OCI-M1 (cell line): Measurements from ENCODE around the gene HSPG2.
"Not testable (repeated sequence)": the region's sequence is repeated elsewhere in the genome, so short reads cannot be mapped to it uniquely, and the experiment has no call there.

ENCODE experiments used
- DNase-seq: peaks from one replicate; lab custom pipeline; 2025; lab: John Stamatoyannopoulos, UW

The HSPG2 gene

DNA sequence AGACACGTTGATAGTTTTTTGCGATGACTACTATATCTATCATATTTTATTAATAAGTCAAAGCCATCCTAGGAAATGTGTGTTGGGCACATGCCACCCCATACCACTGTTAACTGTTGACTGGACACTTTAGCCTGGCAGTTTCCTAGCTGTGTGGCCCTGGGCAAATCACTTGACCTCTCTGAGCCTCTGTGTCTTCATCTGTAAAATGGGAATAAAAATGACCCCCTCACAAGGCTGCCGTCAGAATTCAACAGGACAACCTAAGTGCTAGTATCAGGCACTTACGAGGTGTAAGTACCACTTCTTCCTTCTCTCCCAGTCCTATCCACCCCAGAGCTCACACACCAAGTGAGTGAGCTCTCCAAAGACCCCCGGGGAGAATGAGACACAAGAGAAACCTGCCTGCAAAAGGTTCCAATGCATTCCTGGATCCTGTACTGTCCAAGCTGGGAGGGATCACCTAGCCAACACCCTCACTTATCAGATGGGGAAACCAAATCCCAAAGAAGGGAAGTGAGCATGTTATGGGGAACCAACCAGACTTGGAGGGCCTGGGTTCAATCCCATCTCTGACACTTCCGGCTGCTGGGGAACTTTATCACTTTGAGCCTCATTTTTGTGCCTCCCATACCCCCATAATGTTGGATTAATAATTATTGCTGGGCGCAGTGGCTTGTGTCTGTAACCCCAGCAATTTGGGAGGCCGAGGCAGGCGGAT lies 24.9 kb downstream of the HSPG2 start:
- no peak for DNase-seq

DNA sequence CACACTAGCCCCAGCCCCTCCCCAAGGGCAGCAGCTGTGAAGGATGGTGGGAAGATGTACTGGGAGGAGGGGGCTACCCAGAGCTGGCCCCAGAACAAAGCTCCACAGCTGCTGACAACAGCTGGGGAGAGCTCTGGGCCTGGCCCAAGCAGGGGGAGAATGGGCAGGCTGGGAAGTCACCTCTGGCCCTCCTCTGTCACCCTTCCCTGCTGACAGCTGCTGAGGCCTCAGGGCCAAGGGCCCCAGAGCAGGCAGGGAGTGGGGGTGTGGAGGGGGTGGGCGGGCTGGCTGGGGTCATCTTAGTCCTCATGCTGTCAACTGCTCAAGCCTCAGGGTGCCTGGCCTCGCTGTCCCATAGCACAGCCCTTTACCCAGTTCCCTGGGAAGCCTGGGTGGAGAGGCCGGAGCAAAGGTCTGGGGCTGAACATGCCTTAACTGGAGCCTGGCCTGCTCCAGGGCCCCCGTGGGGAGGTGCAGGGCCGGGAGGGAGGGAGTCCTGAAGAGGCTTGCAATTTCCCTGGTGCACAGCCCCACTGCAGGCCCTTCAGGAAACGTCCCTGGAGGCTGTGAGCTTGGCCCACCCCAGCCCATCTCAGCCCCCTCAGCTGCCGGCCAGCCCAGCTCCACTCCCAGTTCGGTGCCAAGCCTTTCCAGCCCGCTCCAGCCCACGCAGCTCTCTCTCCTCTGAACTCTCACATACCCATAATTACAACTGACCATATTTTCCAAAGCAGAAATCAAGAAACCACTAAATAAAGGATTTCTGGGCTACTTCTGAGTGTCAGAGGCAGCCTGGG lies 25.7 kb downstream of the HSPG2 start:
- DNase-seq = no peak

DNA sequence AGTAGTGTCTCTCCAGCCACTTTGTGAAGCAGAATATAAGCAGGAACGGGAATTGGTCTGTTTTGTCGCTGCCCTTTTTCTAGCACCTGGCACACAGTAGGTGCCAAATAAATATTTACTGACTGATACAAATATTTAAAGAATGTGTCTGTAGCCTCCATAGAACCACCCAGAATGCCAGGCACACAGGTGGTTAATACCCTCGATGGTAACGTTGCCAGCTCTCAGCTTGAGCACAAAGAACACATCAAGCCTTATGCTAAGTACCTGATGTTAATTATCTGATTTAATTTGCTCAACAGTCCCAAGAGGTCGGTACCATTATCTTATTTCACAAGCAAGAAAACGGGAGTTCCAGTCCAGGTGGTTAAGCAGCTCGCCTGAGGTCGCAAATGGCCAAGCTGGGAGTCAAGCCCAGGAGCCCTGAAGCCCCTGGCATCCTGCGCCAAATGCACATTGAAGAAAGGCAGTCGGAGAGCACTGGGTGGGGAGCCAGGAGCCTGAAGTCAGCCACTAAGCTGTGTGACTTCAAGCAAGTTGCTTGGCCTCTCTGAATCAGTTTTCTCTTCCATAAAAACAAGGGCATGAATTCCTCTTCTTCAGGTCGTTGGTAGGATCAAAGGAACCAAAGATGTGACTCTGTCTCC lies 26.4 kb downstream of the HSPG2 start:
- DNase-seq = no peak

DNA sequence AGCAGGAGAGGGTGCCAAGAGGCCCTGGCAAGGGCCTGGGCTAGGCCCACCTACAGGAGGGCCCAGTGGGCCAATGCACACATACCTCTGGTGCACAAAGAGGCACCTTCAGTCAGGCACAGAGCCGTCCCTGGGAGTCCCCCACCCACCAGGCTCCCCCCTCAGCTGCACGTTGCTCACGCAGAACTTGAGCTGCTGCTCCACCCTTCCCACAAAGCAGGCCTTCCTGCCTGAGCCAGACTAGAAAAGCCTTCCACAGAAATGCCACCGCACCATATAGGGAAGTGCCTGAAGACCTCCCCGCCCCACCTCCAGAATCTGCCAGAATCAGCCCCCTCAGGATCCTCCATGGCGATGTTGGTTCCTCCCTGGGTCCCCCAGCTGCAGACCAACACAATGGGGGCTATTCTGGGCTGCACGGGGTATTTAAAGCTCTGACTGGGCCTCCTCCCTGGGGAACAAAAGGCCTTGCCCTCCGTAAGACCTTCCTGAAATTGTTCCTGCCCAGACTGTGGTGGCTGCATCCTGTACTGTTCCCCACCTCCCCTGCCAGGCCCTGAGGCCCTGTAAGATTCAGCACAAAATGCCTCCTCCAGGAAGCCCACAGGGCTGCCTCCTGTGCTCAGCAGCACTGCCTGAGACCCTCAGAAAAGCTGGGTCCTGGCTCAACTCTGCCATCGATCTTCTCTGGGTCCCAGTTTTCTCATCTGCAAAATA lies 27.2 kb downstream of the HSPG2 start:
- peak; percentile 87 for DNase-seq

DNA sequence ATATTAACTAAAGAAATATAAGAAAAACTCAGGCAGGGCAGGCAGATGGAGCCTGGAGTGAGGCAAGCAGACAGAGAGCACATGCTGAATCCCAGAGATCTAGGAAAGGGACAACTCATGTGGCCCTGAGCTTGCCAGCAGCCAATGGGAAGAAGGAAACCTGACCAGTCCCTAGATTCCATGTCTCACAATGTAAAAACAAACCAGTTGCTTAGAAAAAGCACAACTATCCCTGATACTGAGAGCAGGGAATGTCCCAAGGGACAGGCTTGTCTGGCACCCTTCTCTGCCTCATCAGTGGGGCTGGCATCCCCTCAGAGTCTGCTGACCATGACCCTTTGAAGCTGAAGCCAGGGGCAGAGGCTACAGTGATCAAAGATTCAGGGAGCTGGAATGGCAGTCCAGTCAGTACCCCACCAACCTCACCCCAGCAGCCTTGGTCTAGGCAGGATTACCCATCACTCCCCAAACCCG lies 27.8 kb downstream of the HSPG2 start:
- DNase-seq = peak; percentile 38

DNA sequence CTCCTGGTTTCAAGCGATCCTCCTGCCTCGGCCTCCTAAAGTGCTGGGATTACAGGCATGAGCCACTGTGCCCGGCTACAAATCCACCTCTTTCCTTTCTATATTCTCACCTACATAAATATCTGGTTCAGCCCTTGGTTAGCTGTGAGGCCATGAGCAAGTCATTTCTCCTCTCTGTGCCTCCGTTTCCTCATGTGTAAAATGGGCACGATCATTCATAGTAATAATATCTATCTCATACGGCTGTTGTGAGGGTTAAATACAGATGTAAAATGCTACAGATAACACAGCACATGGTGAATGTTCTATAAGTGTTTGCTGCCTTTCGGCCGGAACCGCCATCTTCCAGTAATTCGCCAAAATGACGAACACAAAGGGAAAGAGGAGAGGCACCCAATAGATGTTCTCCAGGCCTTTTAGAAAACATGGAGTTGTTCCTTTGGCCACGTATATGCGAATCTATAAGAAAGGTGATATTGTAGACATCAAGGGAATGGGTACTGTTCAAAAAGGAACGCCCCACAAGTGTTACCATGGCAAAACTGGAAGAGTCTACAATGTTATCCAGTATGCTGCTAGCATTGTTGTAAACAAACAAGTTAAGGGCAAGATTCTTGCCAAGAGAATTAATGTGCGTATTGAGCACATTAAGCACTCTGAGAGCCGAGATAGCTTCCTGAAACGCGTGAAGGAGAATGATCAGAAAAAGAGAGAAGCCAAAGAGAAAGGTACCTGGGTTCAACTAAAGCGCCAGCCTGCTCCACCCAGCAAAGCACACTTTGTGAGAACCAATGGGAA lies 29.2 kb downstream of the HSPG2 start:
- not testable (repeated sequence) for DNase-seq

DNA sequence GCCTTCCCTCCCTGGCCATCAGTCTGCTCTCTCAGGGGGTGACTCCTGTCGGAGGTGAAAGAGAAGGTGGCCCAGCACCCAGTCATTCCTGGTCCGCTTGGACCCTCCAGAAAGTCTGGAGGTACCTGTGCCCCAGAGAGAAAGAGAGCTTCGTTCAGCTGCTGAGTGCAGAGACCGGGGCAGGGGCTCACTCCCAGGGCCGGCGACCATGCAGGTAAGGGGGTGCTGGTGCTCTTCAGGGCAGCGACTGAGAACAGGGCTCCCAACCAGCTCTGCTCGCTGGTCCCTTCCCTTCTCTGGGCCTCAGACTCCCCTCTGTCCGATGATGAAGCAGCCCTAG lies 30.1 kb downstream of the HSPG2 start:
- DNase-seq = peak; percentile 60

DNA sequence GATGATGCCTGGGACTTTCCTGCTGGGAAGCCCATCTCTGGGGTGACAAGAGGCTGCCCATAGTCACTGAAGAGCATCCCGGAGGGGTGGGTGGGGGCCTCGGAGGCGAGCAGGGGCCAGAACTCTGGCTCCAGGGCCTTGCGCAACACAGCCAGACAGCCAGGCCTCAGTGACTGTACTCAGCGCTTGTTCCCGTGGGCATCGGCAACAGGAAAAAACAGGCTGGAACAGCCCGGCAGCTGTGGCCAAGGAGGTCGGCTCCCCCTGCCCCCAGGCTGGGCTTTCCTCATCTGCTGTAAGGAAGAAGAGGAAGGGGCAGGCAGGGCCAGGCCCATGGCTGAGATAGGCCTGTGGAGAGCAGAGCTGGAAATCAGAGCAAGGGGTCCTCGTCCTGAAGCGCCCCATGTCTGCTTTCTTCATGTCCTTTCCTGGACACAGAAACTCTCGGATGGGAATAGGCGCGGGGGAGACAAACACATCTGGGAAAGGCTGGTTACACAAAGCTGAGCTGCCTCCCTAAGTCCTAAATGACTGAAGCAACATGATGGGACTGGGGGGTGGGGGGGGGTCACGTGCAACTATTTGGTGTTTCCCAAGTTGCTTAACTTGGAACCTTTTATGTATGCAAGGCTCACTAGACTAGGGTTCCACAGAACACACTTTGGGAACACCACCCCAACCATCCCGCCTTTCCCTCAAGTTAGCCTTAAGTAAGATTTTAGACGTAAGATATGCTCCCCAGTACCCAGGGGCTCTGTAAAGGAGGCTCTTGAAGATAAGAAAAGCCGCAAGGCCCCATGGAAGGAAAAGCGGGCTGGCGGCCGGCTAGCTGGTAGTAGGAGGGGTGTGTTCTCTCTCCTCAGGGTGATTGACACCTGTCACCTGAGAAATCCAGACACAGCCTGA lies 30.7 kb downstream of the HSPG2 start:
- DNase-seq = peak; percentile 96

DNA sequence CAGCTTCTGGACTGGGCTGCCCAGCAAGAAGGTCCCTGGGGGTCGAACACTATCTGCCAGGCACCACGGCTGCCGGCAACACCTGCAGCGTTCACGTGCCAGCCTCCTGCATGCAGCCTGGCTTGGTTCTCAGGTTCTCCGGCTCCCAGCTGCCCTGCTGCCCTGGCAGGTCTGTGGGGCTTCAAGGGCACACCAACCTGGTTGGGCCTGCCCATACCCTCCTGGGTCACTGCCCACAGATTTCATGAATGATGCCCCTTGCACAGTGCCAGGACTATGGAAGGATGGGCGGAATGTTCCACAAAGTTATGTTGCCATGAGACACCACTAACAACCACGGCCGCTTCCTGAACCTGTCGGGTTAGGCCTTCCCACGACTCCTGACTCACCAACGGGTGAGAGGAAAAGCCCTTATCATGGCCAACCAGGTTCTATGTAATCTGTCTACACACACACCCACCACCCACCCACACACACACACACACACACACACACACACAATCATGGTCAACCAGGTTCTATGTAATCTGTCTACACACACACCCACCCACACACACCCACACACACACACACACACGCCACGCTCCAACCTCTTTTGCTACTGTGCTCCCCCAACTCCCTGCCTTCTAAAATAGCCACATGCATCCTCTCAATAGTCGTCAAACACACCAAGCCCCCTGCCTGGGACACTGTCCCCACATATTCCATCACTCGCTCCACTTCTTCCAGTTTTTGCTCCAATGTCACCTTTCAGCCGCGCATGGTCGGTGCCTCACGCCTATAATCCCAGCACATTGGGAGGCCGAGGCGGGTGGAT lies 32.2 kb downstream of the HSPG2 start:
- peak; percentile 98 for DNase-seq

DNA sequence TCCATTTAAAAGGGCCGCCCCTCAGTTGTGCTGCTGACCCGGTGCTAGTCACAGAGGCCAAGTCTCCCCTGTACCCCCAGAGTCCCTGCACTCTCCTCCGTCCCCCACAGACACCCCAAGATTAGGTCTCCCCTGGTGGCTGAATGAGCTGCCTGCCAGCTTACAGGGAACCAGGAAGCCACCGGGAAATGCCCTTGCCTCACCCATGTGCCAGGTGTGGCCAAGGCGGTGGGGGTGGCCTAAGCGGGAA lies 32.7 kb downstream of the HSPG2 start:
- DNase-seq = no peak

DNA sequence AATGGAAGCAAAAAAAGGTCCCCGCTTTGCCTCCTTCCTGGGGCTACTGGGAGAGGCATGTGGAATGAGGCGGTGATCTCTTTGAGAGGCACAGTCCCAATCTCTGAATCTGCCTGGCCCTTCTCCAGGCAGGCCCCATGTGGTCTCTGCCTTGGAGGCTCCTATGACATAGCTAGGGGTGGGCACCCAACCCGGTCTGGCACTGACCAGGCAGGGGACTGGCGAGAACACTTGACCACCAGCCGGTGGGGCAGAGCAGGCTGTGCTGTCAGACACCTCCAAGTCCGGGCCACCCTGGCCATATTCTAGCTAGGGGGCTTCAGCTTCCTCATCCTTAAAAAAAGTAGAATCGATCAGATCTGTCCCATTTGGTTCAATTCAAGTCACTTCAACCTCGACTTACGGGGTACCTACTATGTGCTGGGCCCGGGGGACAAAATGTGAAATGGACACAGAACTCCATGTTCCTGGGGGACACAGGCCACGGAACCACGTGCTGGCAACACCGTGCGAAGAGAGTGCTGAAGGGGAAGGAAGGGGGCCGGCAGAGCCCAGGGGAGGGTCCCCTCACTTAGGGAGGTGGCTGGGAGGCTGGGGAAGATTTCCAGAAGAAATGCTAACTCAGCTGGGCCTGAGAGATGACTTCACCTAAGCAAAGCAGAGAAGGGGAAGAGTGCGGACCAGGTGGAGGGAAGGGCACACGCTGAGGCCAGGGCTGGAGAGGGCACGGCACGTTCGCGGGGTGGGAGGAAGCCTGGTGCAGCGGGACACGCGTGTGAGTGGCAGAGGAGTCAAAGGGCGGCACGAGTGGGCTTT lies 33.3 kb downstream of the HSPG2 start:
- DNase-seq = no peak

DNA sequence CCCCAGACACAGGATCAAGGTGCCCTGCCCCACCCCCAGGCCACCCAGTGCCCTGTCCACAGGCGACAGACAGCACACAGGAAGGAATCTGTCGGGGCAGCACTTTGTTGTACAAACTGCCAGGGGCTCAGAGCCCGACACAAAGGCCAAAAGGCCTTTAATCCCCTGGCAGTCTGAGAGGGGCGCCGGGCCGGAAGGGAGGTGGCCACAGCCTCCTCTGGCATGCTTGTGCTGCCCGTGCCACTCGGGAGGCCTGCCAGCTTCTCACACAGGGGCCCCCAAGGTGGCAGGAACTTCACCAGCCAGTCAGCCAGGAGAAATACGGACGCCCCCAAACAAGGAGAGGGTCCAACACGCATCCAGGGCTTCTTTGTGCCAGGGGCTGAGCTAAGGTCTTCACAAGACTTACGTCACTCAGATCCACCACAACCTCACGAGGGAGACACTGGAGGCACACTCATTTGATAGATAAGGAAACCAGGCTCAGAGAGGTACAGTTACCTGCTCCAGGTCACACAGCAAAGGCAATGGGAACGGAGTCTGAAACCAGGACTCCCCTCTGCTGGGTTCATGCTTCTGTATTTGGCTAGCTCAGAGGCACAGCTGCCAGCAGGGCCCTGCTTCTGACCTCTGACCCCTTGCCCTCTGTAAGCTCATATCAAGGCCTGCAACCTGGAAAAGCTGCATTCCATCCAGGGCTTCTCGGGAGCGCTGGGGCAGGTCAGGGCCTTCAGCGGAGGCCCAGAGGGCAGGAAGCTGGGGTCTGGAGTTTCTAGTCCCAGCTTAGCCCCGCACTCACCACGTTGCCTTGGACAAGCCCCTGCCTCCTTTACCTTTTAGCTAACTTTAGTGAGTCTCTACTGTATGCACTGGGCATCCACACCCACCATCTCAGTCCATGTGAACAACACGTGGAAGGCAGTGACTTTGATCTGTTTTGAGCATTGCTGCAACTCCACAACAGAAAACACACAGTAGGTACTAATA lies 34.8 kb downstream of the HSPG2 start:
- DNase-seq = no peak

DNA sequence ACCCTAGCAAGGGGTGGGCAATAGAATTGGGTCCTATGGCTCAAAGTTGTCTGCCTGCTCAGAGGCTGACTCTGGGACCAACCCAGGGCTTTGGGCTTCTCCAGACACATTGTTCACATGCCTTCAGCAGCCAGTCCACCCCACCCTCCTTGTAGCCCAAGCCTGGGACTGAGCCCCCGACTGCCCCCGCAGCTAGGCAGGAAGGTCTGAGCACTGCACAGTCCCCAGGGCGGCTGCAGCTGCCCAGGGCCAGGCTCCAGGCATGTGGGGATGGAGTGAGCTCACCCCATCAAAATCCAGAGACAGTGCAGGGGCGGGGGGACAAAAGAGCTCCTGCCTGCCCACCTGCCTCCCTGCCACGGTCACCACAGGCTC lies 35.6 kb downstream of the HSPG2 start:
- no peak for DNase-seq

DNA sequence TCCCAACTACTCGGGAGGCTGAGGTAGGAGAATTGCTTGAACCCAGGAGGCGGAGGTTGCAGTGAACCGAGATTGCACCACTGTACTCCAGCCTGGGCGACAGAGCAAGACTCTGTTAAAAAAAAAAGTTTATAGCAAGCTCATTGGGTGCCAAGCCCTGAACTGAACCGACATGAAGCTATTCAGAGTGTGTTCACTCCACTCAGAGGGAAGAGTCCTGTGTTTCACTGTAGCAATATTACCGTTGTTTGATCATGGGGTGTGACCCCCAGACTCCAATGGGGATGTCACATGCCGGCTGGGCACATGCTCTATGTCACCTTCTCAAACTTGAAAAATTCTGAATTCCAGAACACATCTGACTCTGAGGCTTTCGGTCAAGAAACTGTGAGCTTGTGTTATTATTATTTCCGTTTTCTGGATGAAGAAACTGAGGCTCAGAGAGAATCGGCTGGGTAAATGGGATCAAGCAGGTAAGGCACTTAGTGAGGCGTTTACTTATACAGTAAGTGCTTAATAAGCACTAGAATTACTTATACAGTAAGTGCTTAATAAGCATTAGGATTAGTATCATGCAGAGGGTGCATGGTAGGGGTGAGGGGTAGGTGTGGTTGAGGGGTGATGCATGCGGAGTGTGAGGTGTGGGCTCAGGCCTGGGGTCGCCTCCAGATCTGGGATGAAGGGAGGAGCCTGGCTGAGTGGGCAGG lies 36.2 kb downstream of the HSPG2 start:
- no peak for DNase-seq

DNA sequence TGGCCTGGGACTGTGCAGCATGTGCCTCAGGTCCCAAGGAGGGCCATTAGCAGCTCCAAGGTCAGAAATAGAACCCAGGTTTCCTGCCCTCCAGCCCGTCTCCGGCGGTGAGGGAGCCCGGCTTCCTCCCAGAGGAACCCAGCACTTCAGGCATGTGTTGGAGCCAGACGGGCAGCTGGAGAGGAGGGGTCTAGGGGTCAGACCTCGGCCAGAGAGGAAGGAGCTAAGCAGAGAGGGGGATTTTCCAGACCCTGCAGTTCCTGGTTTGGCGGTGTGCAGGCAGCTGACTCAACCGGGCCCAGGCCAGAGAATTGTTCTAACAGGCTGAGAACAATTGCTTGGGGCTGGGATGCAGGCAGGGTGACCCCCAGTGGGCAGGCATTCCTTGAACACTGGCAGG lies 37.1 kb downstream of the HSPG2 start:
- no peak for DNase-seq

DNA sequence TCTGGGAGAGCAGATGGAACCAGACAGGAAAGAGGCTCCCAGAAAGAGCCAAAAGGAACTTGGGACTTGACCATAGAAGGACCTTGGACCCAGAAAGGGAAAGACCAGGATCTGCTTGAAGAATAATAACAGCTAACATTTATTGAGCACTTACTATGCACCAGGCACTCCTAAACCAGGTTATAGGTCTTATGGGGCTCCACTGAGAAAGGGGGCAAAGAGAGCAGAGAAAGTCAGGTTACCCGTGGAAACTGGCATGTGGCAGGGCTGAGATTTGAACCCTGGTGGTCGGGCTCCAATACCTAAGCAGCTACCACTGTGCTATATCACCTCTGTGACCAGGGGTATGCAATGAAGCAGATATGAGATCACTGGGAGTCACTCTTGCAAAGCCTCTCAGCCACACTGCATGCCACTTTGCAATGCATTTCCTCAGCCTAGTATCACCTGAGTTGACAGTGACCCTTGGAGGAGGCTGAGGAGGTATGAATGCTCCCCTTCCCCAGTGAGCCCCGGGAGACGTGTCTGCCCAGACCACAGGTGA lies 37.8 kb downstream of the HSPG2 start:
- DNase-seq = no peak
